RWPE2 (cell line): ENCODE data around the gene CCDC73.

Experiments
- ATAC-seq: fragments of 200-7000 bp; cut with Tn5 transposase; 3 replicates; pipeline ENCODE4 v1.9.1; 2021; ENCODE audit warnings: low read depth
- DNase-seq: peaks from one replicate; pipeline ENCODE4 v3.0.0-alpha.2; 2020; ENCODE audit warnings: low spot score
- H3K27ac ChIP-seq: fragments of 450-650 bp; 2 replicates; pipeline ENCODE4 v1.5.1; 2017; ENCODE audit warnings: mild to moderate bottlenecking; ENCODE audit not compliant: poor library complexity, severe bottlenecking
- H3K27me3 ChIP-seq: fragments of 250-450 bp; sonication (Bioruptor Pico); 2 replicates; pipeline ENCODE4 v1.5.1; 2021; ENCODE audit warnings: mild to moderate bottlenecking, moderate library complexity; ENCODE audit not compliant: insufficient read depth, poor library complexity, severe bottlenecking
- H3K36me3 ChIP-seq: fragments of 250-450 bp; sonication (Bioruptor Pico); 2 replicates; pipeline ENCODE4 v1.5.1; 2020; ENCODE audit warnings: low read depth, mild to moderate bottlenecking, moderate library complexity
- H3K4me1 ChIP-seq: fragments of 250-450 bp; sonication (Bioruptor Pico); 2 replicates; pipeline ENCODE4 v1.5.1; 2021; ENCODE audit warnings: mild to moderate bottlenecking, moderate library complexity; ENCODE audit not compliant: insufficient read depth, poor library complexity, severe bottlenecking
- H3K4me3 ChIP-seq: fragments of 250-450 bp; sonication (Bioruptor Pico); 2 replicates; pipeline ENCODE4 v1.5.1; 2021; ENCODE audit warnings: mild to moderate bottlenecking, moderate library complexity; ENCODE audit not compliant: severe bottlenecking
- H3K9me3 ChIP-seq: fragments of 250-450 bp; sonication (Bioruptor Pico); 2 replicates; pipeline ENCODE4 v1.5.1; 2021; ENCODE audit warnings: mild to moderate bottlenecking, moderate library complexity; ENCODE audit not compliant: severe bottlenecking
- CTCF ChIP-seq: fragments of 450-650 bp; IDR thresholded peaks from one replicate; pipeline ENCODE4 v1.5.1; 2017; ENCODE audit warnings: mild to moderate bottlenecking, moderate library complexity; ENCODE audit not compliant: poor library complexity, severe bottlenecking

The CCDC73 gene

GRCh38 chr11:32563600-32563959 is 230.9 kb downstream of the CCDC73 start:
- Histone ChIP-seq H3K36me3 (no peaks in the 10 kb centered on the region), H3K27me3 (no peaks in the 10 kb centered on the region), H3K4me1 (no peaks in the 10 kb centered on the region), H3K27ac (no peak overlapping the region), H3K9me3 (no peaks in the 10 kb centered on the region), H3K4me3 (no peak overlapping the region)
- ATAC-seq (no peak), DNase-seq (no peak)
- TF ChIP-seq CTCF, result no peak

- Histone ChIP-seq H3K9me3 (no peaks in the 10 kb centered on the region), H3K4me1 (no peaks in the 10 kb centered on the region), H3K36me3 (no peaks in the 10 kb centered on the region), H3K4me3 (no peak overlapping the region), H3K27ac (no peak overlapping the region), H3K27me3 (no peaks in the 10 kb centered on the region)
- no peak for DNase-seq
- no peak for ATAC-seq
- TF ChIP-seq CTCF, result no peak
Observed at GRCh38 chr11:32562839-32563599, 231.4 kb downstream of the CCDC73 start.

GRCh38 chr11:32561835-32562234 is 232.6 kb downstream of the CCDC73 start:
- no peak overlapping the region for H3K4me3 ChIP-seq
- H3K36me3 ChIP-seq, result no peaks in the 10 kb centered on the region
- no peak for ATAC-seq
- no peaks in the 10 kb centered on the region for H3K9me3 ChIP-seq
- no peak for DNase-seq
- H3K4me1 ChIP-seq, result no peaks in the 10 kb centered on the region
- no peak for TF ChIP-seq CTCF
- H3K27ac ChIP-seq, result no peak overlapping the region
- H3K27me3 ChIP-seq, result no peaks in the 10 kb centered on the region

DNA sequence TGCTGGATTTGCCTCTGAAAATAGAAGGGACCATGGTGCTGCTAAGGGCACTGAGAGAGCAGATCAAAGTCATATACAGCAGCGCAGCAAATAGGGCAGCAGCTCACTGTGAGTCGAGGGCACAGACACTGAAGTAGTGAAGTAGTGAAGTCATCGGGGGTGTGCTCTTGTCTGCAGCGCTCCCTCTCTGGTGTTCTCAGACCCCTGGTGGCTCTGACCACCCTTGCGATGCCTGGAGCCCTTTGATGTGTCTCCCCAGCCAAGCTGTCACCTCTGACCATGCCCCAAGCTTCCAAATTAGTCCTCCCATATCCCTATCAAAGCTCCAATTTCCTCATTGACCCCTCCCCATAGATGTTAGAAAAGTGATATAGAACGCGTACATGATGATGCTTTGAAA is 238.6 kb downstream of the CCDC73 start:
- Histone ChIP-seq H3K9me3 (no peaks in the 10 kb centered on the region), H3K27me3 (no peaks in the 10 kb centered on the region), H3K4me3 (no peak overlapping the region), H3K27ac (no peak overlapping the region), H3K36me3 (no peaks in the 10 kb centered on the region), H3K4me1 (no peaks in the 10 kb centered on the region)
- DNase-seq, result no peak
- no peak for ATAC-seq
- TF ChIP-seq CTCF, result no peak

- no peak overlapping the region for H3K27ac ChIP-seq
- H3K9me3 ChIP-seq, result no peaks in the 10 kb centered on the region
- H3K4me3 ChIP-seq, result no peak overlapping the region
- TF ChIP-seq CTCF, result no peak
- DNase-seq (no peak), ATAC-seq (no peak)
- no peaks in the 10 kb centered on the region for H3K27me3 ChIP-seq
- H3K36me3 ChIP-seq, result no peaks in the 10 kb centered on the region
- H3K4me1 ChIP-seq, result no peaks in the 10 kb centered on the region
Observed at GRCh38 chr11:32555091-32555490, 239.4 kb downstream of the CCDC73 start.
